HG03460 (cell line): ENCODE measurements around the gene BICC1.

ENCODE experiments used
- ATAC-seq: cut with Tn5 transposase; IDR thresholded peaks from one replicate; pipeline ENCODE4 v1.9.1; 2021; ENCODE audit not compliant: unreplicated experiment

The BICC1 gene

GRCh38 chr10:58817201-58817846 is 304.7 kb downstream of the BICC1 start:
- ATAC-seq = no peak

- no peak for ATAC-seq
Measured at GRCh38 chr10:58818900-58819299, 306.2 kb downstream of the BICC1 start.

GRCh38 chr10:58820386-58820785 is 307.7 kb downstream of the BICC1 start:
- no peak for ATAC-seq

- no peak for ATAC-seq
Measured at GRCh38 chr10:58820861-58821751, 308.4 kb downstream of the BICC1 start.

GRCh38 chr10:58821752-58822056 is 309.0 kb downstream of the BICC1 start:
- no peak for ATAC-seq

- ATAC-seq = no peak
Measured at GRCh38 chr10:58823983-58824382, 311.3 kb downstream of the BICC1 start.

GRCh38 chr10:58824396-58824795 is 311.7 kb downstream of the BICC1 start:
- no peak for ATAC-seq

GRCh38 chr10:58826694-58827093 is 314.0 kb downstream of the BICC1 start:
- no peak for ATAC-seq

- ATAC-seq = no peak
Measured at GRCh38 chr10:58827381-58827780, 314.7 kb downstream of the BICC1 start.

- ATAC-seq = no peak
Measured at GRCh38 chr10:58829839-58830238, 317.2 kb downstream of the BICC1 start.

GRCh38 chr10:58830697-58831096 is 318.0 kb downstream of the BICC1 start:
- ATAC-seq = no peak

GRCh38 chr10:58833771-58834561 is 321.3 kb downstream of the BICC1 start:
- ATAC-seq = no peak

- no peak for ATAC-seq
Measured at GRCh38 chr10:58836176-58836700, 323.6 kb downstream of the BICC1 start.

- no peak for ATAC-seq
Measured at GRCh38 chr10:58836991-58837575, 324.4 kb downstream of the BICC1 start.

GRCh38 chr10:58837826-58838225 is 325.2 kb downstream of the BICC1 start:
- ATAC-seq = no peak

GRCh38 chr10:58838561-58839208 is 326.0 kb downstream of the BICC1 start:
- no peak for ATAC-seq

GRCh38 chr10:58839771-58840170 is 327.1 kb downstream of the BICC1 start:
- ATAC-seq = no peak

GRCh38 chr10:58840840-58841435 is 328.3 kb downstream of the BICC1 start:
- ATAC-seq = no peak

GRCh38 chr10:58842860-58843376 is 330.2 kb downstream of the BICC1 start:
- no peak for ATAC-seq

- ATAC-seq = no peak
Measured at GRCh38 chr10:58843760-58844159, 331.1 kb downstream of the BICC1 start.
